SK-N-SH treated with all-trans-retinoic acid at 6 μM for 48 hours (cell line): Measurements from ENCODE around the gene ZNF300.
"Not testable (repeated sequence)": the region's sequence is repeated elsewhere in the genome, so short reads cannot be mapped to it uniquely, and the experiment has no call there.

Experiments used
- ATAC-seq: fragments of 200-7000 bp; cut with Tn5 transposase; 3 replicates; pipeline ENCODE4 v1.9.1; 2020; ENCODE audit warnings: mild to moderate bottlenecking, moderate library complexity
- ARNTL ChIP-seq: fragments of 450-650 bp; formaldehyde crosslinking; IDR thresholded peaks from 2 replicates; pipeline ENCODE4 v1.5.0; 2020; ENCODE audit warnings: low read depth, mild to moderate bottlenecking, moderate library complexity, borderline replicate concordance
- CSDC2 ChIP-seq: fragments of 250-450 bp; sonication (Bioruptor Pico); IDR thresholded peaks from 2 replicates; pipeline ENCODE4 v1.5.0; 2020; ENCODE audit warnings: mild to moderate bottlenecking, moderate library complexity
- CSRNP3 ChIP-seq: fragments of 250-450 bp; sonication (Bioruptor Pico); IDR thresholded peaks from 2 replicates; pipeline ENCODE4 v1.5.1; 2021; ENCODE audit warnings: mild to moderate bottlenecking, moderate library complexity
- OSR1 ChIP-seq: fragments of 250-450 bp; sonication (Bioruptor Pico); IDR thresholded peaks from 2 replicates; pipeline ENCODE4 v1.8.0; 2022; ENCODE audit warnings: moderate library complexity, mild to moderate bottlenecking, inconsistent platforms
- PATZ1 ChIP-seq: fragments of 250-450 bp; sonication (Bioruptor Pico); IDR thresholded peaks from 2 replicates; pipeline ENCODE4 v1.8.0; 2020; ENCODE audit warnings: mild to moderate bottlenecking, moderate library complexity, borderline replicate concordance
- POU6F1 ChIP-seq: fragments of 250-450 bp; sonication (Bioruptor Pico); IDR thresholded peaks from 2 replicates; pipeline ENCODE4 v1.8.0; 2021; ENCODE audit warnings: low read depth, mild to moderate bottlenecking, moderate library complexity, borderline replicate concordance
- PPARA ChIP-seq: fragments of 250-450 bp; sonication (Bioruptor Pico); IDR thresholded peaks from 2 replicates; pipeline ENCODE4 v1.5.0; 2020; ENCODE audit warnings: mild to moderate bottlenecking, borderline replicate concordance
- SNAI2 ChIP-seq: fragments of 250-450 bp; sonication (Bioruptor Pico); IDR thresholded peaks from 2 replicates; pipeline ENCODE4 v1.5.0; 2020; ENCODE audit warnings: mild to moderate bottlenecking, moderate library complexity
- TCF4 ChIP-seq: fragments of 250-450 bp; sonication (Bioruptor Pico); IDR thresholded peaks from 2 replicates; pipeline ENCODE4 v1.8.0; 2021; ENCODE audit warnings: mild to moderate bottlenecking, moderate library complexity, borderline replicate concordance
- TOX ChIP-seq: fragments of 250-450 bp; sonication (Bioruptor Pico); IDR thresholded peaks from 2 replicates; pipeline ENCODE4 v1.8.0; 2021; ENCODE audit warnings: mild to moderate bottlenecking, moderate library complexity, borderline replicate concordance
- ZFP3 ChIP-seq: fragments of 250-450 bp; sonication (Bioruptor Pico); IDR thresholded peaks from 2 replicates; pipeline ENCODE4 v1.5.0; 2020; ENCODE audit warnings: mild to moderate bottlenecking, moderate library complexity
- ZNF565 ChIP-seq: fragments of 450-650 bp; formaldehyde crosslinking; conservative IDR thresholded peaks from 2 replicates; pipeline ENCODE4 v1.5.0; 2020; ENCODE audit warnings: low read depth, mild to moderate bottlenecking, moderate library complexity
- TF ChIP-seq, protein P1 (sequence below): fragments of 250-450 bp; sonication (Bioruptor Pico); IDR thresholded peaks from 2 replicates; pipeline ENCODE4 v1.5.0; 2020; ENCODE audit warnings: mild to moderate bottlenecking, moderate library complexity
- TF ChIP-seq, protein P2 (sequence below): fragments of 250-450 bp; sonication (Bioruptor Pico); IDR thresholded peaks from 2 replicates; pipeline ENCODE4 v1.5.1; 2020; ENCODE audit warnings: low read depth, mild to moderate bottlenecking, moderate library complexity

Gene ZNF300

DNA sequence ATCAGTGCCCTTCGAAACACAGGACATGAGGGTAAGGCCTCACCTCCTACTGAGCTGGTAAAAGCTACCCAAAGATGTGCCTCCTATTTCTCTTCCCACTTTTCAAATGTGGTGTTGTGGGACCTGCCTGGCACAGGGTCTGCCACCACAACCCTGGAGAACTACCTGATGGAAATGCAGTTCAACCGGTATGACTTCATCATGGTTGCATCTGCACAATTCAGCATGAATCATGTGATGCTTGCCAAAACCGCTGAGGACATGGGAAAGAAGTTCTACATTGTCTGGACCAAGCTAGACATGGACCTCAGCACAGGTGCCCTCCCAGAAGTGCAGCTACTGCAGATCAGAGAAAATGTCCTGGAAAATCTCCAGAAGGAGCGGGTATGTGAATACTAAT lies 56.5 kb downstream of the ZNF300 start (continued):
- TF ChIP-seq, protein P1, sequence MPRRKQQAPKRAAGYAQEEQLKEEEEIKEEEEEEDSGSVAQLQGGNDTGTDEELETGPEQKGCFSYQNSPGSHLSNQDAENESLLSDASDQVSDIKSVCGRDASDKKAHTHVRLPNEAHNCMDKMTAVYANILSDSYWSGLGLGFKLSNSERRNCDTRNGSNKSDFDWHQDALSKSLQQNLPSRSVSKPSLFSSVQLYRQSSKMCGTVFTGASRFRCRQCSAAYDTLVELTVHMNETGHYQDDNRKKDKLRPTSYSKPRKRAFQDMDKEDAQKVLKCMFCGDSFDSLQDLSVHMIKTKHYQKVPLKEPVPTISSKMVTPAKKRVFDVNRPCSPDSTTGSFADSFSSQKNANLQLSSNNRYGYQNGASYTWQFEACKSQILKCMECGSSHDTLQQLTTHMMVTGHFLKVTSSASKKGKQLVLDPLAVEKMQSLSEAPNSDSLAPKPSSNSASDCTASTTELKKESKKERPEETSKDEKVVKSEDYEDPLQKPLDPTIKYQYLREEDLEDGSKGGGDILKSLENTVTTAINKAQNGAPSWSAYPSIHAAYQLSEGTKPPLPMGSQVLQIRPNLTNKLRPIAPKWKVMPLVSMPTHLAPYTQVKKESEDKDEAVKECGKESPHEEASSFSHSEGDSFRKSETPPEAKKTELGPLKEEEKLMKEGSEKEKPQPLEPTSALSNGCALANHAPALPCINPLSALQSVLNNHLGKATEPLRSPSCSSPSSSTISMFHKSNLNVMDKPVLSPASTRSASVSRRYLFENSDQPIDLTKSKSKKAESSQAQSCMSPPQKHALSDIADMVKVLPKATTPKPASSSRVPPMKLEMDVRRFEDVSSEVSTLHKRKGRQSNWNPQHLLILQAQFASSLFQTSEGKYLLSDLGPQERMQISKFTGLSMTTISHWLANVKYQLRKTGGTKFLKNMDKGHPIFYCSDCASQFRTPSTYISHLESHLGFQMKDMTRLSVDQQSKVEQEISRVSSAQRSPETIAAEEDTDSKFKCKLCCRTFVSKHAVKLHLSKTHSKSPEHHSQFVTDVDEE (CRISPR knock-in tag): no peak
- TF ChIP-seq PPARA (no peak), CSDC2 (CRISPR knock-in tag) (no peak), CSRNP3 (CRISPR knock-in tag) (no peak)

- peak; percentile 15; the same call in 2 of the 3 replicates for ATAC-seq
- TF ChIP-seq PATZ1 (CRISPR knock-in tag) (no peak), ARNTL (CRISPR knock-in tag) (no peak), OSR1 (CRISPR knock-in tag) (no peak)
Observed at GRCh38 chr5:150847334-150847695, 57.5 kb downstream of the ZNF300 start.

DNA sequence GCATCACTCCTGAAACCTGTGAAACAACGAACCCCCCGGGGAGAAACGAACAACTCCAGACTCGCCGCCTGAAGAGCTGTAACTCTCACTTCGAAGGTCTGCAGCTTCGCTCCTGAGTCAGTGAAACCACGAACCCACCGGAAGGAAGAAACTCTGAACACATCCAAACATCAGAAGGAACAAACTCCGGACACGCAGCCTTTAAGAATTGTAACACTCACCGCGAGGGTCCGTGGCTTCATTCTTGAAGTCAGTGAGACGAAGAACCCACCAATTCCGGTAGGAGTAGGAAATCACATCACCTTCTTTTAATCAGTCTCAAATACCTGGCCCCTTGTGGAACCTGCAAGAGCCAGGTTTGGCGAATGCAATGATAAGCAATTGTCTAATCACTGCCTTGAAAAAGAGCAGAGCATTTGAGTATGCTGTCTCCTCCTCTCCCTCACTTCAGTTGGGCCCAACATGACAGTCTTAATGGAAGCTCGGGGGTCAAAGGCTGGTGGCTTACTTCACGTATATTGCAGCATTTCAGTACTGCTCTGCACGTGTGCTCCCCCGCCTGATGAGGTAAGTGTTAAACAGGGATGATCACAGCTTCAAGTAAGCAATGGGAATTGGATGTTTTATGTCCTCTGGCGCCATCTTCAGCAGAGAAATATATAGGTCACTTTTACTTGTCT lies 58.0 kb downstream of the ZNF300 start:
- no peak for TF ChIP-seq ZFP3 (CRISPR knock-in tag)
- TF ChIP-seq TCF4: no peak
- no peak for TF ChIP-seq CSDC2 (CRISPR knock-in tag)
- TF ChIP-seq POU6F1: no peak
- TF ChIP-seq, protein P2, sequence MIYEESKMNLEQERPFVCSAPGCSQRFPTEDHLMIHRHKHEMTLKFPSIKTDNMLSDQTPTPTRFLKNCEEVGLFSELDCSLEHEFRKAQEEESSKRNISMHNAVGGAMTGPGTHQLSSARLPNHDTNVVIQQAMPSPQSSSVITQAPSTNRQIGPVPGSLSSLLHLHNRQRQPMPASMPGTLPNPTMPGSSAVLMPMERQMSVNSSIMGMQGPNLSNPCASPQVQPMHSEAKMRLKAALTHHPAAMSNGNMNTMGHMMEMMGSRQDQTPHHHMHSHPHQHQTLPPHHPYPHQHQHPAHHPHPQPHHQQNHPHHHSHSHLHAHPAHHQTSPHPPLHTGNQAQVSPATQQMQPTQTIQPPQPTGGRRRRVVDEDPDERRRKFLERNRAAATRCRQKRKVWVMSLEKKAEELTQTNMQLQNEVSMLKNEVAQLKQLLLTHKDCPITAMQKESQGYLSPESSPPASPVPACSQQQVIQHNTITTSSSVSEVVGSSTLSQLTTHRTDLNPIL (CRISPR knock-in tag): no peak; the same call in 1 of the 2 replicates
- TF ChIP-seq TOX (CRISPR knock-in tag): no peak
- TF ChIP-seq ZNF565: no peak
- no peak for TF ChIP-seq SNAI2 (CRISPR knock-in tag)
- ATAC-seq: peak; percentile 97

DNA sequence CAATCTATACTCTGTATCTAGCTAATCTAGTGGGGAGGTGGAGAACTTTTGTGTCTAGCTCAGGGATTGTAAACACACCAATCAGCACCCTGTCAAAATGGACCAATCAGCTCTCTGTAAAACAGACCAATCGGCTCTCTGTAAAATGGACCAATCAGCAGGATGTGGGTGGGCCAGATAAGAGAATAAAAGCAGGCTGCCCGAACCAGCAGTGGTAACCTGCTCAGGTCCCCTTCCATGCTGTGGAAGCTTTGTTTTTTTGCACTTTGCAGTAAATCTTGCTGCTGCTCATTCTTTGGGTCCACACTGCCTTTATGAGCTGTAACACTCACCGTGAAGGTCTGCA lies 58.5 kb downstream of the ZNF300 start, which contains the start of gene IRGM:
IRGM (plus strand) TSS at position 214 of the 346 bp plus-strand sequence. CDS start 1,603 bp downstream, outside the sequence.
- ATAC-seq: not testable (repeated sequence)

GRCh38 chr5:150845185-150845859 lies 59.5 kb downstream of the ZNF300 start:
- ATAC-seq: not testable (repeated sequence)
